Ishikawa (cell line): Measurements from ENCODE around the gene MEX3C.

Experiments used
- CEBPB ChIP-seq: IDR thresholded peaks from 2 replicates; pipeline ENCODE4 v1.6.1; 2012
- CREB1 ChIP-seq: IDR thresholded peaks from 2 replicates; pipeline ENCODE4 v1.6.1; 2012; ENCODE audit warnings: low read depth
- EGR1 ChIP-seq: IDR thresholded peaks from 2 replicates; pipeline ENCODE4 v1.6.1; 2012
- EP300 ChIP-seq: IDR thresholded peaks from 2 replicates; pipeline ENCODE4 v1.6.1; 2012; ENCODE audit warnings: borderline replicate concordance
- FOXM1 ChIP-seq: IDR thresholded peaks from 2 replicates; pipeline ENCODE4 v1.6.1; 2012; ENCODE audit warnings: low read depth, borderline replicate concordance
- NFIC ChIP-seq: IDR thresholded peaks from 2 replicates; pipeline ENCODE4 v1.6.1; 2012
- RAD21 ChIP-seq: IDR thresholded peaks from 2 replicates; pipeline ENCODE4 v1.6.1; 2012; ENCODE audit warnings: low read depth
- REST ChIP-seq: IDR thresholded peaks from 2 replicates; pipeline ENCODE4 v1.6.1; 2012; ENCODE audit warnings: low read depth, mild to moderate bottlenecking
- TAF1 ChIP-seq: IDR thresholded peaks from 2 replicates; pipeline ENCODE4 v1.6.1; 2012; ENCODE audit warnings: low read depth, mild to moderate bottlenecking
- TCF12 ChIP-seq: IDR thresholded peaks from 2 replicates; pipeline ENCODE4 v1.6.1; 2012; ENCODE audit warnings: low read depth
- TEAD4 ChIP-seq: IDR thresholded peaks from 2 replicates; pipeline ENCODE4 v1.6.1; 2012
- USF1 ChIP-seq: IDR thresholded peaks from 2 replicates; pipeline ENCODE4 v1.6.1; 2012
- YY1 ChIP-seq: IDR thresholded peaks from 2 replicates; pipeline ENCODE4 v1.6.1; 2012; ENCODE audit warnings: low read depth
- ZBTB7A ChIP-seq: IDR thresholded peaks from 2 replicates; pipeline ENCODE4 v1.6.1; 2012; ENCODE audit warnings: low read depth
- TF ChIP-seq, protein P1 (sequence below): IDR thresholded peaks from 2 replicates; pipeline ENCODE4 v1.6.1; 2012

MEX3C gene

DNA sequence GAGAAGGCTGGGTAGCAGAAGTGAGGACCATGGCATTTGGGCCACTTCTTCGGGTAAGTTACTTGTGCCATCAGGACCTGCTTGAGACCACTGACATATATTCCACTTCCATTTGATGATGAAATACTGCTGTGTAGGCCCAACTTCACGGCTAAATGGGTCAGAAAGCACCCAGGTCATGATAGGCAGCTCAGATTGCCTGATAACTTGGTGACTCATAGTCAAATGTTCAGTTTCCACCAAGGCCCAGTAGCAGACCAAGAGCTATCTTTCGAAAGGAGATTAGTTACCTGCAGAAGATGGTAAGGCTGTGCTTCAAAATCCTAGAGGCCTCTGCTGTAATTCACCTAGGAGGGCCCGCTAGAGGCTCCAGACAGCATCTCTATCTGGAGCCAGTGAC lies 31.8 kb upstream of the MEX3C start:
- TF ChIP-seq EGR1 (no peak), CREB1 (no peak)

- TF ChIP-seq EGR1 (no peak), CREB1 (no peak)
Observed at GRCh38 chr18:51227660-51228059, 30.2 kb upstream of the MEX3C start.

DNA sequence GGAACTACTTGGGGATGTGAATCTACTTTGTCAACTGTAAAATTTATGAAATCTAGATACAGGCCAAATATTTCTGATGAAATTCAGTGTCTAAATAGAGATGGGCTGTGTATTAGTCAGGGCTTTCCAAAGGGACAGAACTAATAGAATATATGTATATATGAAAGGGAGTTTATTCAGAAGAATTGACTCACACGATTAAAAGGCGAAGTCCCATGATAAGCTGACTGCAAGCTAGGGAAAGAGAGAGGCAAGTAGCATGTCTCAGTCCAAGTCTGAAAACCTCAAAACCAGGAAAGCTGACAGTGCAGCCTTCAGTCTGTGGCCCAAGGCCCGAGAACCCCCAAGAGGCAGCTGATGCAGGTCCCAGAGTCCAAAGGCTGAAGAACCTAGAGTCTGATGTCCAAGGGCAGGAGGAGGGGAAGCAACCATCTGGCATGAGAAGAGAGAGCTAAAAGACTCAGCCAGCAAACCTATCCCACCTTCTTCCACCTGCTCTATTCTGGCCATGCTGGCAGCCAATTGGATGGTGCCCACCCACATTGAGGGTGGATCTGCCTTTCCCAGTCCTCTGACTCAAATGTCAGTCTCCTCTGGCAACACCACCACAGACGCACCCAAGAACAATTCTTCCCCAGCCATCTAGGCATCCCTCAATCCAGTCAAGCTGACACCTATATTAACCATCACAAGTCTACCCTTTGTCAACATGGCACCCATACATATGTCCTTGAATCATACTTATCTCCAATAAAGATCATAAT lies 29.3 kb upstream of the MEX3C start:
- no peak for TF ChIP-seq NFIC
- TF ChIP-seq EP300, result no peak
- TF ChIP-seq ZBTB7A, result no peak
- TF ChIP-seq TCF12, result no peak
- TF ChIP-seq EGR1, result no peak
- no peak for TF ChIP-seq YY1
- TF ChIP-seq FOXM1, result no peak
- TF ChIP-seq CREB1, result no peak
- TF ChIP-seq CEBPB, result no peak
- TF ChIP-seq USF1, result no peak
- TF ChIP-seq TAF1, result no peak
- TF ChIP-seq TEAD4, result no peak
- TF ChIP-seq REST, result no peak
- no peak for TF ChIP-seq RAD21
- TF ChIP-seq, protein P1, sequence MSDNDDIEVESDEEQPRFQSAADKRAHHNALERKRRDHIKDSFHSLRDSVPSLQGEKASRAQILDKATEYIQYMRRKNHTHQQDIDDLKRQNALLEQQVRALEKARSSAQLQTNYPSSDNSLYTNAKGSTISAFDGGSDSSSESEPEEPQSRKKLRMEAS, result no peak

- TF ChIP-seq NFIC (no peak), YY1 (no peak), CEBPB (no peak), CREB1 (no peak), TEAD4 (no peak), EP300 (no peak), REST (no peak), TAF1 (no peak), ZBTB7A (no peak), RAD21 (no peak), FOXM1 (no peak), EGR1 (no peak), TCF12 (no peak), USF1 (no peak)
- TF ChIP-seq, protein P1, result no peak
Observed at GRCh38 chr18:51226068-51226467, 28.6 kb upstream of the MEX3C start.

- no peak for TF ChIP-seq NFIC
- no peak for TF ChIP-seq EGR1
- TF ChIP-seq EP300, result no peak
- no peak for TF ChIP-seq RAD21
- no peak for TF ChIP-seq FOXM1
- TF ChIP-seq ZBTB7A, result no peak
- no peak for TF ChIP-seq CREB1
Observed at GRCh38 chr18:51212606-51213005, 15.1 kb upstream of the MEX3C start.

DNA sequence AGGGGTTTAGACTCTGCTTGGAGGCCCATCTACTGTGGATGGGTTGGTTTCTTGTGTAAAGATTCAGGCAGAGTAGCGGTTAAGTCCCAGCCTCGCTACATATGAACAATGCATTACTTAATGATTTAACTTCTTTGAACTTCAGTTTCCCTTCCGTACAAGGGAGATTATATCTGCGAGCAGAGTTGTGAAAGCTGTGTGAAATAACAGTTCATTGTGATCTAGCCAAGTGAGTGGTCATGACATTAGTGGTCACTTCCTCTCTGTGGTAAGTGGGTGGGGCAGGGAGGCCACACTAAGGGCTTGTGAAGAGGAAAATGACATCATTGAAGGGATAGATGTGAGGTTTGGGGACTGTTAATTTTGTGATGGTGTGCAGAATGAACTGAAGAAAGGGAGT lies 14.1 kb upstream of the MEX3C start:
- TF ChIP-seq EP300, result no peak
